ENCODE measurements around the gene TMC7.

GRCh38 chr16:18943414-18943813 is 40.3 kb upstream of the TMC7 start:
- TF ChIP-seq CTCF (IDR thresholded peaks at IDR 0.05; ENCODE audit: low read length) (no peak), EZH2 (optimal IDR thresholded peaks at IDR 0.05; ENCODE audit: low read depth, low read length) (no peak)
